Measurements from ENCODE around the gene HRC.

HRC gene

DNA sequence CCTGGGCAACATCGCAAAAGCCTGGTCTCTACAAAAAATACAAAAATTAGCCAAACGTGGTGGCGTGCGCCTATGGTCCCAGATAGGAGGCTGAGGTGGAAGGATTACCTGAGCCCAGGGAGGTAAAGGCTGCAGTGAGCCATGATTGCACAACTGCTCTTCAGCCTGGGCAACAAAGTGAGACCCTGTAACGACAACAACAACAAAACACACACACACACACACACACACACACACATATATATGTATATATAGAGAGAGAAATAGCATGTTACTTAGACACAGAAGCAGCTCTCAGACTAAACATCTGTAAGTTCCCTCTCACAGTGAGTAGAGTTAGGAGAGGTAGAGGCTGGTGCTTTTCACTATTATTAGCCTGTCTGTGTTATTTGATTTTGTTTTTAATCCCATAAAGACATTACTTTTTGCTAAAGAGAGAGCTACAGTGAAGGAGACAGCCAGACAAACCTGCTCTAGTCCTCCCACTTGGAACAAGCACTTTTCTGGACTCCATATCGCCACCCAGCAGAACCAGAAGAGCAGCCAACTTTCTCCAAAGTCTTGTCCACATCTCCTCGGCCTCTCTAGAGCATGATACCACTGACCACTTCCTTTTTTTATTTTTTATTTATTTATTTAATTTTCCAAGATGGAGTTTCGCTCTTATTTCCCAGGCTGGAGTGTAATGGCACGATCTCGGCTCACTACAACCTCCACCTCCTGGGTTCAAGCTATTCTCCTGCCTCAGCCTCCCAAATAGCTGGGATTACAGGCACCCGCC lies 43.8 kb downstream of the HRC start:
- no peak for DNase-seq

DNA sequence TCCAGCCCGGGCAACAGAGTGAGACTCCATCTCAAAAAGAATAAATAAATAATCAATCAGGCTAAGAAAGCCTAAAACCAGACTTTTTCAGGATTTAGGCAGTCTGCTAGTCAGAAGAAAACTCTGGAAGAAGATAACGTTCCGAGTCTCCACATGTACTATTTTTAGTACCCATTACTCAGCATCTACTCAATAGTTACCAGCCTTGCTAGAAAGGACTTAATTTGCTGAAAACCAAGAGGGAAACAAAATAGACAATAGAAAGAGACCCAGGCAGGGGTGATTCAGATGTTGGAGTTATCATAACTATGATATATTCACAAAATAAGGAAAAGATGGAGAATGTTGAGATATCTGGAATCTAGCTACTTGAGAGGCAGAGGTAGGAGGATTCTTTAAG lies 44.6 kb downstream of the HRC start:
- DNase-seq = no peak

DNA sequence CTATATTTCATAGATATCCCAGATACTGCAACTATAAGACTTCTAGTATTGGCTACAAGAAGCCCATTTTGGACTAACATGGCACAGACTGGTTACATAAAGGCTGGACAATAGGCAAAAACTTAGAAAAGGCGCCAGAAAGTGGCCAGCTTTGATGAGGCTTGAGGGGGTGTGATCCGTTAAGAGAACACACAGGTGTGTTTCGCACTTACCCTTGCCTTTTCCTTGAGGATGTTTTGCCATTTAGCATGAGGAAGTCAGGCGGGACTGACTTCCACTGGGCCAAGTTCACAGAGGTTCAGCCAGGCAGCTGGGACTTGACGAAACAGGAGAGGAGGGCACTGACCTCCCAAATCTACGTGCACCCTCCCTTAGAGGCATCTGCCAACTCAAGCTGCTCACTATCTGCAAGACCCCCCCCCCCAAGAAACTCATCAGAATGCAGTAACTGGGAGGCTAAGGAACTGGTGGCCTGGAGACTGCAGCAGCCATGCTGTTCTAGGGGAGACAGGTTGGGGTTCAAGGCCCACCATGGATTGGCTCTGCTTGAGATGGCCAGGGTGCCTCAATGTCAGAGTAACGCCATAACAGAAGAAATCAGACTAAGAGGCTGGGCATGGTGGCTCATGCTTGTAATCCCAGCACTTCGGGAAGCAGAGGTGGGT lies 45.5 kb downstream of the HRC start:
- no peak for DNase-seq

DNA sequence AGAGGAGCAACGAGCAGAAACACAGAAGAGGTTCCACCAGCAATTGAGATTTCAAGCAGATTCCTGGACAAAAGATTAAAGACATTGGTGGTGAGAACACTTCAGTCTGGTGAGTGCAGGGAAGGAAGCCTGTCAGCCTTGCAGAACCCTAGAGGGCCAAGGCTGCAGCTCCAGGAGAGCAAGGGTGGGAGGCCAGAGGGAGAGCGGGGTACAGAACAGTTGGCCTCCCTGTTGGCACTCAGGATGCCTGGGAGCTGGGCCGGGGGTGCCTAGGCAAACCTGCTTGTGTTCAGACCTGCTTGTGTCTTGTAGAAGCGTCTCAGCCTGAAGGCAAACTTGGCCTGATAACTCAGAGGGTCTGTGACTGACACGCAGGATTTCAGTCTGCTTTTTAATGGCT lies 46.1 kb downstream of the HRC start:
- DNase-seq = no peak

DNA sequence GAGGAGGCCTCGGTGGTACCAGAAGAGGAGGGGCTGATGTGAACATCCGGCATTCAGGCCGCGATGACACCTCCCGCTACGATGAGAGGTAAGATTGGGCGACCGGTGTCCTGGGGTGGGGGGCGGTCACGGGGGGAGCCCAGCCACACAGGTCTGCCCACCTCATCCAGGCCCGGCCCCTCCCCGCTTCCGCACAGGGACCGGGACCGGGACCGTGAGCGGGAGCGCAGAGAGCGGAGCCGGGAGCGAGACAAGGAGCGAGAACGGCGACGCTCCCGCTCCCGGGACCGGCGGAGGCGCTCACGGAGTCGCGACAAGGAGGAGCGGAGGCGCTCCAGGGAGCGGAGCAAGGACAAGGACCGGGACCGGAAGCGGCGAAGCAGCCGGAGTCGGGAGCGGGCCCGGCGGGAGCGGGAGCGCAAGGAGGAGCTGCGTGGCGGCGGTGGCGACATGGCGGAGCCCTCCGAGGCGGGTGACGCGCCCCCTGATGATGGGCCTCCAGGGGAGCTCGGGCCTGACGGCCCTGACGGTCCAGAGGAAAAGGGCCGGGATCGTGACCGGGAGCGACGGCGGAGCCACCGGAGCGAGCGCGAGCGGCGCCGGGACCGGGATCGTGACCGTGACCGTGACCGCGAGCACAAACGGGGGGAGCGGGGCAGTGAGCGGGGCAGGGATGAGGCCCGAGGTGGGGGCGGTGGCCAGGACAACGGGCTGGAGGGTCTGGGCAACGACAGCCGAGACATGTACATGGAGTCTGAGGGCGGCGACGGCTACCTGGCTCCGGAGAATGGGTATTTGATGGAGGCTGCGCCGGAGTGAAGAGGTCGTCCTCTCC lies 47.4 kb downstream of the HRC start:
- DNase-seq = no peak

DNA sequence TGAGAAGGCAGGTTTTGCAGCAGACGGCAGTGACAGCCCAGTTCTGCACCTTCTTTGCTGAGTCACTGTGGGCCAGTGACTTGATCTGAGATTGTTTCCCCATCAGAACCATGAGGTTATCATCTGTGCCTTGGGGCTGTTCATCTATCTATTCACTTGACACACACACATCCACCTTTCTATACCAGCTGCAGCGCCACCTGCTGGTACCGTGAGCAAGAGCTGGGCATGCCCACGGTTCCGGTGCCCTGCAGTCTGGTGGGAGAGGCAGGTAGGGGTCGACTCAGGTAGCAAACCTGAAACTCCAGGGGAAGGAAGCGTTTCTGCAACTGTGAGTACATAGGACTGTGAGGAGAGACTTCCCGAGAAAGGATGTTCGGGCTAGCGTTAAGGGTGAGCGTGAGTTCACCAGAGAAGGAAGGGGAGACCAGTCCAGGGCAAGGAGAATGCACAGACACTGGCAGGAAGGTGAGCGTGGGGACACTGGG lies 48.5 kb downstream of the HRC start:
- DNase-seq = peak; percentile 75 to 77

DNA sequence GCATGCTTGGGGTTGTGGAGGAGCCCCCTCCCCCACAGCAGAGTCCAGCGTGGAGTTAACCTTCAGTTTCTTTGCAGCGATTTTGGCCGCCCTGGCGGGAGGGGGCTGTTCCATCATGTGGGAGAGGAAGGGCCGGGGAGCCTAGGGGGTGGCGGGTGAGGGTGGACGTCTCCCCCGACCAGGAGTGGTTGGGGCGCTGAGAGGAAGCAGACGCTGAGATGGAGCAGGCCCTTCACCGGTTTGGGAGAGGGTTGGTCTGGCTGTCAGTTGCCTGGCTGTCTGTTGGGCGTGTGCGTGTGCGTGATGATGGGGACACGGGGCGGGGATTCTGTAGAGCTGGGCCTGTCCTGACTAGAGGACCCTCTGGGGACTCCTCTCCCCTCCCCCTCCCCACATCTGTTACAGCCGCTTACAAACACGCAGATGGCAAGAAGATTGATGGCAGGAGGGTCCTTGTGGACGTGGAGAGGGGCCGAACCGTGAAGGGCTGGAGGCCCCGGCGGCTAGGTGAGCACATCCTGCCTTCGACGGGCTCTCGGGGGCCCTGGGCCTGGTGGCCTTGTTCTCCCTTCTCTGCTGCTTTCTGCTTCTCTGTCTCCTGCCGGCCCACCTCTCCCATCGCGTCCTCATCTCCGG lies 50.8 kb downstream of the HRC start:
- DNase-seq = no peak

DNA sequence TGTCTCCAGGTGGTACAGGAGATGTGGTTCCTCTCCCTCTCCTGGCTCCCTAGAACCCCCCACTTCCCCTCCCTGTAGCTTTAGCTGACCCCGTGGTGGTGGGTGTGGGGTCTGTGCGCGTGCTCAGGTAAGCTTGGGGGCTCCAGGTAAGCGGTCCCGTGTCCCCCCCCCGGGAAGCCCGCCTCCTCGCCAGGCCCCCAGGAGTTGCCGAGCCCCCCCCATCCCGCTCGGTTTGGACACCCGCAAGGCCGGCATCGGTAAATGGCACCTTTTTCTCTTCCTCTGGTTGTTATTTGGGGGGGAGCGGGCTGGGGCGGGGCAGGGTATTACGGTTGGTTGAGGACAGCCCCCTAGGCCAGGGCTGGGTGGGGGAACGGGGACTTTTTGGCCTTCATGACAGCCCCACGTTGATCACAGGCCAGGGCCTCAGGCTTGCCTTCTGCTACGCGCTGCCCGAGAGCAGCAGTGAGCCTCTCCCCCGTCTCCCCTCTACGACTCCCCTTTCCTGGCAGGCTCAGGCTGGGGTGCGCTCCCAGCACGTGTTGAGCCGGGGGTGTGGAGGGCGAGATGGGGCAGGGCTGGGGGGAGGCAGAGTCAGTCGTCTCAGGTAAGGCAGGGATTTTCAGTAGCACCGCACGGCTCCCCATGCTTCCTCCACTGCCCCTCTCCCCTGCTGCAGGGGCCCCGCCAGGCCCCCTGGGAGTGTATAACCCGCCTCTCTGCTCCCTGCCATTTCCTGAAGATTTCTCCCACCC lies 51.7 kb downstream of the HRC start:
- no peak for DNase-seq

DNA sequence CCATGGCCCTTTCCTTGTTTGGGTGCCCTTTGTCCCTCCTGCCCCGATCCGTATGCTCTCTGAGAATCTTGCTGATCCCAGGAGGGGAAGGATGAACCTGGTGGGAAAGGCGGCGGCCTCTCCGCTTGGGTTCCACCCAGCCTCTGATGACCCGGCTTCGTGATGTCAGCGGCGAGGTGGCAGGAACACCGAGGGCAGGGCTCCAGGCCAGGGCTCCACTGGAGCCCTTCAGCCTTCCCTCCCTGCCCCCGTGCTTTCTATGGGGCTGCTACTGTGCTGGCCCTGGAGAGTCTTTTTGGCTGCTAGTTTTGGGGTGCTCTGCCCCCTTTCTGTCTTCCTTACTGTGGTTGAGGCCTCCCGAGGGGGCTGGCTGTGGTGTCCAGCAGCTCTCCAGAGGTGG lies 52.9 kb downstream of the HRC start:
- no peak for DNase-seq

Data from activated CD4-positive, alpha-beta T cell treated with anti-CD3 and anti-CD28 coated beads, Interleukin-2, amount 50 U/mL, for 48 hours (primary cell).